Spleen (tissue), 7 donors: ENCODE results near the gene SPRN.
"Not testable (repeated sequence)": the region's sequence is repeated elsewhere in the genome, so short reads cannot be mapped to it uniquely, and the experiment has no call there.

Experiments
- POLR2A ChIP-seq, 3 donors: fragments of 450-650 bp; IDR thresholded peaks; one replicate each; pipeline ENCODE4 v1.5.1; 2017; ENCODE audit warnings: antibody characterized with exemption in 3 of 3, mild to moderate bottlenecking in 1 of 3
- POLR2AphosphoS5 ChIP-seq, 3 donors: sonication (generic); formaldehyde crosslinking; IDR thresholded peaks; one replicate each; pipeline ENCODE4 v1.5.1; 2017; ENCODE audit warnings: antibody characterized with exemption in 3 of 3
- TF ChIP-seq, protein P1 (sequence below), 11 experiments: fragments of 200-600 bp in 7 of 11; fragments of 450-650 bp in 4 of 11; sonication (generic) in 4 of 11; IDR thresholded peaks in 8 of 11; conservative IDR thresholded peaks in 3 of 11; 1 replicate in 7 of 11; 2 replicates in 4 of 11; pipeline versions ENCODE4 v1.4.0 to v1.8.0; 2016 to 2021; ENCODE audit warnings: antibody characterized with exemption in 11 of 11, inconsistent platforms in 4 of 11, mild to moderate bottlenecking in 1 of 11
- donor health status: DM: no; HTN: no; CAD: no; lungs with moderate emphysema.
- donor health status: DM: no; HTN: no; CAD: no.
- donor health status: DM: no; HTN: no; CAD: no.

DNA sequence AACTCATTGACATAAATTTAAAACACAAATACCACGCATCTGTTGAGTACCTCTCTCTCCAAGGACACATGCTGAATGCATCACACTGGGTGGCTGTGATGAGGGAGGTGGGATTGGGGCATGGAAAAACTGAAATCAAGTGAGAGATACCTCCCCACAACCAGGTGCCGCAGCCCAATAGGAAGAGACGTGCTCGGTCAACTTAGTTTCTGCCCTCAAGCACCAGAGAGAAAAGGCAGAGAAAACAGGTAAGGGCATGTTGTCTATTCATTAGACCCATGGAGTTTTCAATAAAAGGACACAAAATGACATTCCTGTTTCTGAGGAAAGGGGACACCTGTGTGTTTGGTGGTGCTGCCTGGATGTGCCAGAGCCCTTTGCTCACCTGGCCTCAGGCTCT lies 5.1 kb upstream of the SPRN start:
- TF ChIP-seq, protein P1, sequence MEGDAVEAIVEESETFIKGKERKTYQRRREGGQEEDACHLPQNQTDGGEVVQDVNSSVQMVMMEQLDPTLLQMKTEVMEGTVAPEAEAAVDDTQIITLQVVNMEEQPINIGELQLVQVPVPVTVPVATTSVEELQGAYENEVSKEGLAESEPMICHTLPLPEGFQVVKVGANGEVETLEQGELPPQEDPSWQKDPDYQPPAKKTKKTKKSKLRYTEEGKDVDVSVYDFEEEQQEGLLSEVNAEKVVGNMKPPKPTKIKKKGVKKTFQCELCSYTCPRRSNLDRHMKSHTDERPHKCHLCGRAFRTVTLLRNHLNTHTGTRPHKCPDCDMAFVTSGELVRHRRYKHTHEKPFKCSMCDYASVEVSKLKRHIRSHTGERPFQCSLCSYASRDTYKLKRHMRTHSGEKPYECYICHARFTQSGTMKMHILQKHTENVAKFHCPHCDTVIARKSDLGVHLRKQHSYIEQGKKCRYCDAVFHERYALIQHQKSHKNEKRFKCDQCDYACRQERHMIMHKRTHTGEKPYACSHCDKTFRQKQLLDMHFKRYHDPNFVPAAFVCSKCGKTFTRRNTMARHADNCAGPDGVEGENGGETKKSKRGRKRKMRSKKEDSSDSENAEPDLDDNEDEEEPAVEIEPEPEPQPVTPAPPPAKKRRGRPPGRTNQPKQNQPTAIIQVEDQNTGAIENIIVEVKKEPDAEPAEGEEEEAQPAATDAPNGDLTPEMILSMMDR (IDR thresholded peaks at IDR 0.05 in 8 of 11, conservative IDR thresholded peaks at IDR 0.05 in 3 of 11) = not testable (repeated sequence)
- not testable (repeated sequence) for TF ChIP-seq POLR2AphosphoS5, POLR2A (IDR thresholded peaks at IDR 0.05)
